ENCODE data around the gene HNRNPA2B1. TPM values are rescaled to one million over a fixed set of nuclear protein-coding genes. Genes with fewer than 3 reads are reported as not detected.
"Not testable (repeated sequence)": the region's sequence is repeated elsewhere in the genome, so short reads cannot be mapped to it uniquely, and the experiment has no call there.

HNRNPA2B1 gene
- total RNA-seq, 1 donor from 2014 or later: 105 TPM

DNA sequence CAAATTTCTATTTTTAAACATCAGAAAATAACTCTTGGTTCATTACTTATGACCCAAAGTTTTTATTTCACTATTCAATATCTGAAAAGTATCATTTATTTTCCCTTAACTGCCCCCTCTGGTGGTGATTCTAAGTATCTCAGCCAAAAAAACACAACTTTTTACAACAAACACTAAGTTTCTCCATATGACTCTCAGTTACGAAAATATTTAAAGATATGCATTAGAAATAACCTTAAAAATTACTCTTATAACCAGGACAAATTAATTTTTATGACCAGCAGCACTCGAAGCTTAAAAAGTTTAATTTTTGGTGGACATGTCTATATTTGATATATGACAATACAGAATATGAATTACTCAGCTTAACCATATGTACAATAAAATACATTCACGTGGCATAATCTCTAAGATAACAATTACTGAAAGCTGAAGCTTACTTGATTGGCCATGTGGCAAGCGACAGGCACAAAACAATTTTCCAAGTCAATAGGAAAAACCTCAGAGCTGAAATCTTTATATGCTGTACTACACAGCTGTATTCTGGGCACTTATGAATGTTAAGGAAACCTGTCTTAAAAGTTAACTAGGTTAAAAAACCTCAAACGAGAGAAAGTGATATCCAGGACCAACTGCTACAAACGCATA lies 2.3 kb downstream of the HNRNPA2B1 start:
- peak; percentile 62 for DNase-seq

DNA sequence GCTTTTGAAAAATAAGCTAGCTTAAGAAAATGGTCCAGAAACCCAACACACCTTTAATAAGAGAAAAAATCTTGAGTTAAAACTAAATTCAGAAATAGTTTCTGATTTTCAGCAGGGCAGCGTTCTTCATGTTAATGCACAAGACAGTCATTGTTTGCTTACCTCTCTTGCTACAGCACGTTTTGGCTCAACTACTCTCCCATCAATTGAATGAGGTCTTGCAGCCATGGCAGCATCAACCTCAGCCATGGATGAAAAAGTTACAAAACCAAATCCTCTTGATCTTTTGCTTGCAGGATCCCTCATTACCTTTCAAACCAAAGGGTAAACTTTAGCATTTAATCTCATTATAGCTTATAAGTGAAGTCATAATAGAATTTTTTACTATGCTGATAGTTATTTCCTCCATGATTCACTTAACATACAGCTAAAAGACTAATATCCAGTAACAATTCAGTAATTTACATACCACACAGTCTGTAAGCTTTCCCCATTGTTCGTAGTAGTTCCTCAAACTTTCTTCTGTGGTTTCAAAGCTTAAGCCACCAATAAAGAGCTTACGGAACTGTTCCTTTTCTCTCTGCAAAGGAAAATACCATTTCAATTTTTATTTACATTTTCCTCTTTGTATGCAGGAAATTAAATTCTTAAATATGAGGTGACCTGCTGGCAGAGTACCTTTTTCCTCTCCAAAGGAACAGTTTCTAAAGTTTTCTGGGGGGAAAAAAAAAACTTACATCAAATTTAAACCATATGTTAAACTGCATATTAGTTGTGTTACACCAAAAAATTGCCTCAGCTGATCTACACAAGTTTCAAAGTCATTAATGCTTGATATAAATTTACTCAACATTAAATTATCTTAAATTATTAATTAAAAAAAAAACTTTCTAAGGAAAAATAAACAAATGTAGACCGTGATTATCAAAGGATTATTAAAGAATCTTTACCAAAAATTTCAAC lies 3.1 kb downstream of the HNRNPA2B1 start:
- DNase-seq: no peak

DNA sequence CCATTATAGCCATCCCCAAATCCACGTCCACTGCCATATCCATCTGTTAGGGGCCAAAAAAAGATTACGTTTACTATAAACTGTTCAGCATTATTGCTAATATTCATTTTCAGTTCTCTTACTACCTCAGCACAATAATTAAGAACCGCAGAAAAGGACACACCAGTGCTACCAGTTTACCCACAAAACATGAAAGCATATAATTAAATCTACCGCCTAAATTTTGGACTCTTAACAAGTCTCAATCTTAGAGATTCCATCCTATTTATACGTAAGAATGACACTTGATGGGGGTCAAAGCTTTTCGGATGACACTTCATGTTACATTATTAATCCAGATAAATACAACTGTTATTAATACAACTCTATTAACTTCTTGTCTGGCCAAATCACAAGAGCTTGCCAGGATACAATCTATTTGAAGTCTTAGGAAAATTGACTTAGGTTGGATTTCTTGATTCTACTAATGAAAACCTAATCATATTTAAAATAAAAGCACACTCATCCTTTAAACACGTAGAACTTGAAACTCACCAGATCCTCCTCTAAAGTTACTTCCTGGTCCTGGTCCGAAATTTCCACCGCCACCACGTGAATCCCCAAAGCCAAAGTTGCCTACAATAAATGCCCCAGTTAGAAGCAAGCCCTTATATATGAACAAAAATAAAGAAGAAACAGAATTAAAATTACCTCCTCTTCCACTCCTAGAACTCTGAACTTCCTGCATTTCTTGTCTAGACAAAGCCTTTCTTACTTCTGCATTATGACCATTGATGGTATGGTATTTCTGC lies 4.5 kb downstream of the HNRNPA2B1 start:
- no peak for DNase-seq

DNA sequence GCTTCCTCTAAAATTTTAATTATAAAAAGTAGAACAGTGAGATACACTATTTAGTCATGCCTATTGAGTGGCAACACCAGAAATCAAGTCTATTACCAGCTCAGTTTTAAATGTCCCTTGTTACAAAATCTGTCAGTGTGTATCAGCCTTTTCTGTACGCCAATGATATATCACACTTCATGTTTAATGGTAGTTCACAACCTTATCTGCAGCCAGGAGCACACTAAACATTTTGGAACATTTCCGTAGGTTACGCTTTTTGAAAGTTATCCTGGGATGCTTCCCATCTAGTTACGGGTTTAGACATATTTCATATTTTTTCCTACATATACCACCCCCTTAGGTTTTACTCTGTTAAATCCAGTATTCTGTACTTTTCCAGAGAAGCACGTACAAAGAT lies 5.4 kb downstream of the HNRNPA2B1 start:
- no peak for DNase-seq

DNA sequence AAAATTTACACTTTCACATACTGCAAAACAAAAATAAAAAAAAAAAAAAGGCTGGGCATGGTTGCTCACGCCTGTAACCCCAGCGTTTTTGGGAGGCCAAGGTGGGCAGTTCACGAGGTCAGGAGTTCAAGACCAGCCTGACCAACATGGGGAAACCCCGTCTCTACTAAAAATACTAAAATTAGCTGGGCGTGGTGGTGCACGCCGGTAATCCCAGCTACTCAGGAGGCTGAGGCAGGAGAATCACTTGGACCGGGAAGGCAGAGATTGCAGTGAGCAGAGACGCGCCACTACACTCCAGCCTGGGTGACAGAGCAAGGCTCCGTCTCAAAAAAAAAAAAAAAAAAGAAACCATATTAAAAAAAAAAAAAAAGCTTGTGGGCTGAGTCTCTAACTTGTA lies 5.8 kb downstream of the HNRNPA2B1 start:
- not testable (repeated sequence) for DNase-seq

DNA sequence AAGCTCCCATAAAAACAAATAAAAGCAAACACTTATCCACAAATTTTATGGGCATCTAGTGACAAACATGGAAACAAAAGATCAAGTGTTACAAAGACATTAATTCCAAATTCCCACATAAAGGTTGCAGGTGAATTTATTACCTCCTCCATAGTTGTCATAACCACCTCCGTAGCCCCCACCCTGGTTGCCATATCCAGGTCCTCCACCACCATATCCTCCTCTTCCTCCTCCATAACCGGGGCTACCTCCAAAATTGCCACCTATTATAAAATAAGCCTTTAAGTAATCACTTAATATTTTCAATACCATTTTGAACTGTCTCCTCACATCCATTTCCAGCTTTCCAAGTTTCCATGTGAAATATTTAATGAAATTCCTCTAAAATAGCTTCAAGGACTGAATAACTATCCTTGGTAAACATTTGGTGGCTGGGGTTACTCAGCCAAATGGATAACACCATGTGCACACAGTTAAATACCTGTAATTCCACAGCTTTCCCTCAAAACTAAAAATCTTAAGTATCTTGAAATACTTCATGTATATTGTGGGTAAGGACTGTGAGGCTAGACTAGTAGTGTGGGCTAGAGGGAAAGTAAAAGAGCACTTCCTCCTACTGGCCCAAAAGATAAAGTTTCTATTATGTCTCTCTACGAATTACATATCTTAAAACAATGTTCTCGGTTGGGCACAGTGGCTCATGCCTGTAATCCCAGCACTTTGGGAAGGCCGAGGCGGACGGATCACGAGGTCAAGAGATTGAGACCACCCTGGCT lies 6.9 kb downstream of the HNRNPA2B1 start:
- DNase-seq: no peak

DNA sequence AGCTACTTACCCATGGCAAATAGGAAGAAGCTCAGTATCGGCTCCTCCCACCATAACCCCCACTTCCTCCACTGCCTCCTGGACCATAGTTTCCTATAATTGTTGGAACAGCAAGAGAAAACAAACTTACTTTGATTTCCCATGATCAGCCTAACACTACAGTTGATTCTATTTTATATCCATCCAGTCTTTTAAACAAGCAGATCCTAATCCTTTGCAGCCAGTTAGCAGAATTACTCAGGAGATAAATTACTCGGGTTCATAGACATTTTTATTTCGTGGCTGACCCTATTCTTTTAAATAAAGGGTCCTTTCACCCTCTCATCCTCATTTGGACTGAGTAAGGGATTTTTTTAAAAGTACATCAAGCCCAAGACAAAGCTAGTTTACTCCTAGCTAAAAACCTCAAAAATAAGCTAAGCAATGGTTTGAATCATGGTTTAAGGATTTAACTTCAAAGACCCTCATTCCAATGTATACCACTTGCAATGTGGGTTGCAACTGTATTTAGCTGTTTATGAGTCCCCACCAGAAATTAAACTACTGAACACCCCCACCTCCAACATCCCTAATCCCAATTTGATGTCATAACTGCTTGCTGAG lies 8.0 kb downstream of the HNRNPA2B1 start:
- DNase-seq: peak; percentile 59

DNA sequence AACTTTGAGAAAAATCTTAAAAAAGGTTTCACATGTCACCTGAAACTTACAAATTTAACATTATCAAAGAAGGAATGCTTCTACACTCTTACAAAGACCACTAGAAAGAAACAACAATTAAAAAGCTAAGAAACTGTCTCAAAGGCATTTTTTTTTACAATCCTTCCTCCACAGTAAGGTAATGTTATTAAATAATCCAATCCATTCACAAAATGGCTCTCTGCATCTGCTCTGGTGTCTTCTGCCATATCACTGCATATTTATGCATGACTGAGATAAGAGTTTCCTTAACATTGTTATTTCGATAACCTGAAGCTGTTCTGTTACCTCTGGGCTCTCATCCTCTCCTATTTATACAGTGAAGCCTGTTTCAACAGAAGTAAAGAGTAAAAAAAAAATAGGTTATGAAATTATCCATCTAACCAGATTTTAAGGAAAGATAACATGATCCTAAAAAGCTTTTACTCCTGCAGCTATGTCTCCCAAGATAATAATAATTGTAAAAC lies 8.5 kb downstream of the HNRNPA2B1 start:
- no peak for DNase-seq

DNA sequence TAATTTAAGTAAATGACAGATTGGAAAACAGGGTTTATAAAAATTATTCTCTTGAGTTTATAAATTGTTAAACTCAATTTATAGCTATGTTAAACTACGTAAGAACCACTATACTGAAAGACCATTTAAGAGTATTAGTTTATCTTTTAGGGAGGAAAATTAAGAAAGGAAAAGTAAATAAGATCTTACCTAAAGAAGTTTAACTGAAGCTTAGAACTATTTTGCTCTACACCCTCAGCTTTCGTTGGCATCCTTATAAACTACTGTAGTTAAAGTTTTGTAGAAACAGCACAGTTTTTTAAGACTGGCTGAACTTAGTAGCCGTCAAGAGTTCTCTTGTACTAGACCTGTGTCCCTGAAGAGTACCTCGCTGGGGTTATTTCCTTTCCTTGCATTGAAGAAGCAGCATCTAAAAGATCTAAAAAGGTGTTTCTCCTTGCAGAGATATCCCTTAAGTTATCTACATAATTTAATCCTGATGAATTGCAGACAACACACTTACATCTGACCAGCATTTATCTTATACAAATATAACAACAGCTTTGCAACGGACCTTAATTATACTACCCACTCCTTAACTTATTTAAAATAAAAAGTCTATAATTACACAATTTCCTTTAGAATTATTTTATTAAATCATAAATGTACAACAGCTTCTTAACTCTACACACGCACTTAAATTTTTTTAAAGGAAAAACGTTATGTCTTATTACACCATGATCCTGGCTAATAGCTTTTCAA lies 9.1 kb downstream of the HNRNPA2B1 start:
- DNase-seq: no peak

DNA sequence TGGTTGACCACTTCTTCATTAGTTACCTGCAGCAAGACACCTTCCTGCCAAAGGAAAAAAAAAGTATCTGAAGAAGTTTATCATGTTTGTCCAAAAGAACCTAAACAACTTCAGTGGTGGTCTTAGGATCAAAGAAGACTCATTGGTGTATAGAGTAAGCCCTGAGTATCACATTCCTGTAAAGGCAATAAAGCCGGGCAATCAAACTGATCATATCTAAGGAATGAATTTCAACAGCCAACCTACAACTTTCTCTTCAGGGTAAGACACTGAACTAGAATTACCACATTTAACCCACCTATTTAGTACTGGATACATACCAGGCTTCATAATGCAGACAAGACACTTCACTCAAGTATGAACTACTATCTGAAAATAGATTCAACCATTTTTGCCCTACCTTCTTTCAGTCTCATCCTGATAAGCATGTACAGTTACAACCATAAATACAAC lies 10.1 kb downstream of the HNRNPA2B1 start:
- DNase-seq: no peak

DNA sequence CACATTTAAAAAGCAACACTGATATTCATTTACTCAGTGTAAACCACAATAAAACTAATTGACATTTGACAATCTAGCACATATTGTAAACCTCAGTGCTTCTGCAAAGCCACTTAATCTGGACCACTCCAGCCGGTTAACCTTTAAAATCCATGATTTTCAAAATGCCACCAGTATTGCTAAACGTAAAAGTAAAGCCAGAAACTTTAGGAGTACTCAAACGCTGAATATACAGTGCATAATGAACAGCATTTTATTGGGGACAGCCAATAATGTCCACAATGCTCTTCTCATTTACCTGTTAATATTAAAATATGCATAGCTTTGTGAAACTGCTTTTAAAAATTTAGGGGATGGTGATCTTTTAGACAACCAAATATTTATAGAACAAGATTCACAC lies 10.8 kb downstream of the HNRNPA2B1 start:
- DNase-seq: no peak

DNA sequence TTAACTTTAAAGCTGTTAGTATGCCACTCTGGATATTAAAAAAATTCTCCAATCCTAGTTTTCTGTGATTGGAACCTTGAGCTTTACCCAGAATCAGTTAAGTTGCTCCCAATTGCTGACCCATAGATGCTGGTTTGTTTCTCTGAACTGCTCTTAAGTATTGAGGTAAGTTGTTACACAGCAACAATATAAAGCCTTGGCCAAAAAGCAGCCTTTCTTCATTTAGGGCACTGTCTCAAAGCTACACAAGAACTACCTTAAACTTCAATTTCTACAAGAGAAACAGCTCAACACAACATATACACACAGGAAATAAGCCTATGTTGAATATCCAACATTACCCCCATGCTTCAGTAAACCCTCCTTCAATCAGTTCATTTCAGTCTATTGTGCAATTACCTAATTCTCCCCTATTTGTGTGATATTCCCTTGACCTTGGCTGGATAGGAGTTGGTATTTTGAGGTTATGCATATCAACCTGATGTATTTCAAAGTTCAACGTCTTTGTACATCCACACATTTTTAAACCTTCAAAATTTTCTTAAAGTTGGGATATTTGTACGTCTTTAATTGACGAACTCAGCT lies 11.5 kb downstream of the HNRNPA2B1 start:
- DNase-seq: no peak

DNA sequence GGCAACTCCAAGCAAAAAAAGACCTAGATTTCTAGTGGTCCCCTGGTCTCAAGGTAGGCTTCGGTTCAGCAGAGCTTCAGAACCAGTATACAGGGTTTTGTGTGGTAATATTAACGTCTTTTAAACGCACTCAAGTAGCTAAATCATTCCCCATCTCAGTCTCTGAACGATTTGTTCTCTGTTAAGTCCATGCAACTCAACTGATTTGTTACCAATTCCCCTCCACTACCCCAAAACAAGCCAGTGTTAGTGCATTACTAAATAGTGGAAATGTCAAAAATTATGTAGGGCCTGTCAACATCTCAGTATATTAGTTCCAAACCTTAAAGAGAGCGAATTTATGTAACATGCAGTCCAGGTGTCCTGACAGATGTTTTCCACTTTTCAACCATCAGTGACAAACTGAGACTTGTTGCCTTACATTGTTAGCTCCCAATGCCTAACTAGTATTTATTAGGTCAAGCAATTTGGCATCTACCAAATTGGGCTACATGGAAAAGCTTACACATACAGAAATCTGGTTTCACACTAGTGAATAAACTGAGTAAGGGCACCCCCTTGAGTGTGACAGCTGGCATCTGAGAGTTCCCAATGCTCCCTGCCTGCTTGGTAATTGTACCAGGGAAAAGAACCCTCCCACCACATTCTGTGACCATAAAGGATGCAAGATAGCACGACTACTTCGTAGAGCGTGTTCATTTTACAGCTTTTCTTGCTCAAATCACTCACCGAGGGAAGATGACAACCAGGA lies 12.2 kb downstream of the HNRNPA2B1 start:
- DNase-seq: no peak

DNA sequence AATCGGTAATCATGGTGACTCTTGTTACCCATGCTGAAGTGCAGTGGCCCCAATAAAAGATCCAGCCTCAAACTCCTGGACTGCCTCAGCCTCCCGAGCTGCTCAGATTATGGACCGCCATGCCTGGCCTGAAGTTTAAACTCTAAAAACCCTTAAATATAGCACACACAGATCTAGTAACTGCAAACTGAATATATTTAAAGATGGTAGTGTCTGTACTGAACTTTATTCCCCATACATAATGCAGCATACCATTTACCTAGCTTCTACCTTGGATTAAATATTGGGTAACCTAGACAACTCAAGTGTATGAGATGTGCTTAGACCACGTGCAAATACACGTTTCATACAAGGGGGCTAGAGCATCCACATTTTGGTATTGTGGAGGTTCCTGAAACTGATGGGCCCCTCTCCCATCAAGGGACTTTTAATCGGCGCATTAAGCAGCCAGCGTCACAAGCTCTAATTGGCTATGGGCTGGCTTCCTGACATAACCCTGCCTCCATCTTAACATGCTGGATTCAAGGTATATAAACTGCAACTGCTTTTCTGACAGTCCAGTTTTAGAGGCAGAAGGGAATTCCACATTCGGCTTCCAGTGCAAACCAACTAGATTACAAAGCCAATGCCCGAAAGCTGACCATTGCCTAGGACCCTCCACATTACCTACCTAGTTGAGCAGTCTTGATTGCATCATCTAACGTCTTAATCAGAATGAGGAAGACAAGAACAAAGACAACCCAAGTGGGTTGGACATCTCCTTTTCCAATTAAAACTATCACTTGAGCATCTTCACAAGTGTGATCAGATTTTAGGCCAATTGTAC lies 13.0 kb downstream of the HNRNPA2B1 start:
- DNase-seq: no peak

DNA sequence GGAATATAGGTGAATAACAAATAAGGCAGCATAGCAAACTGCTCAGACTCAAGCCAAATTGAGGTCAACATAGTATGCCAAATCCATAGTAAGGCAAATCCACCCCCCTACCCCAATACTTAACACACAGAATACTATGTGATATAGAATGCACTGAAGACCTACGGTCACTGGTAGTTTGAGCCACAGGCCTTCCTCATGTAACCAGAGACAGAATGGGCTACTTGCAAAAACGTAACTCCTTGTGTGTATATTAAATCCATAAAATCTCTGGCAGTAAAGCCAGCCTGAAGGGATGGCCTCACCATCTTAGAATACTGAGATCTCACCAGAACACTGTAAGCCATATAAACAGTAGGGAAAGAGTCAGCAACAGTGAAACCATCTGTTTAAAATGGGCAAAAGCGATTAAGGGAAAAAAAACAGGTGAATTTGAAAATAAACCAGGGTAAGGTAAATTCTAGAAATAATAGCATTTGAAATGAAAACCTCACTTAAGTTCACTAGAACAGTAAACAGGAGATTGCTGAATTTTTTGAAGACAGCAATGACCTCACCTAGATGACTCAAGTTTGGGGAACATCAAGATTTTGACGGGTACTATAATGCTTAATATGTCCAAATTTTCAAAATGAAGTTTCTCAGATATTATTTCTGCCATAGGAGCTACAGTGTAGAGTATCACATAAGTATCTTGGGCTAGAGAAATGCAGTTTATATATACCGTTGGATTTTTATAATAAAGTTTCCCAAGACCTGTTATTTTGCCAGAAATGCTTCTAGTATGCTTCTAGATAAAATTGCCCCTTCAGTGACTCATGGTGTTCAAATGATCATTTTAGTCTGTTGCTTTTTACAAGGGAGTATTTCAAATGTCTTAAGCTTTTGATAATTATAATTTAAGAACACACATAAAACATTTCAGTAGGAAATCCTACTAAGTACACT lies 13.9 kb downstream of the HNRNPA2B1 start:
- DNase-seq: no peak

DNA sequence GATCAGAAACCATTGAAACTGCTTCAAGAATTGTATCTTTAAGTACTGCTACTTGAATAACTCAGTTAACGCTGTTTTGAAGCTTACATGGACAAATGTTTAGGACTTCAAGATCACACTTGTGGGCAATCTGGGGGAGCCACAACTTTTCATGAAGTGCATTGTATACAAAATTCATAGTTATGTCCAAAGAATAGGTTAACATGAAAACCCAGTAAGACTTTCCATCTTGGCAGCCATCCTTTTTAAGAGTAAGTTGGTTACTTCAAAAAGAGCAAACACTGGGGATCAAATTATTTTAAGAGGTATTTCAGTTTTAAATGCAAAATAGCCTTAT lies 14.7 kb downstream of the HNRNPA2B1 start:
- DNase-seq: no peak

DNA sequence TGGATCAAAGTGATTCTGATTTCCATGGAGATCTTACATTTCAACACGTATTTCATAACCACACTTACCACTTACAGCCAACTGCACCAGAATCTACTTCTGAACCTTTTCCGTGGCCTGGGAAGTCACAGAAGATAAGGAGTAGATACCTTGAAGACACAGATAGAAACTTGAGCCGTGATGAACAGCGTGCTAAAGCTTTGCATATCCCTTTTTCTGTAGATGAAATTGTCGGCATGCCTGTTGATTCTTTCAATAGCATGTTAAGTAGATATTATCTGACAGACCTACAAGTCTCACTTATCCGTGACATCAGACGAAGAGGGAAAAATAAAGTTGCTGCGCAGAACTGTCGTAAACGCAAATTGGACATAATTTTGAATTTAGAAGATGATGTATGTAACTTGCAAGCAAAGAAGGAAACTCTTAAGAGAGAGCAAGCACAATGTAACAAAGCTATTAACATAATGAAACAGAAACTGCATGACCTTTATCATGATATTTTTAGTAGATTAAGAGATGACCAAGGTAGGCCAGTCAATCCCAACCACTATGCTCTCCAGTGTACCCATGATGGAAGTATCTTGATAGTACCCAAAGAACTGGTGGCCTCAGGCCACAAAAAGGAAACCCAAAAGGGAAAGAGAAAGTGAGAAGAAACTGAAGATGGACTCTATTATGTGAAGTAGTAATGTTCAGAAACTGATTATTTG lies 15.3 kb downstream of the HNRNPA2B1 start:
- DNase-seq: no peak

Measured in dermis blood vessel endothelial cell (primary cell).